ENCODE measurements around the gene MYOM1. TPM values are rescaled to one million over a fixed set of nuclear protein-coding genes. Genes with fewer than 3 reads are reported as not detected.
A peak's percentile ranks its signal among the peaks of the same experiment; 100 is the strongest.

MYOM1 gene
- total RNA-seq, 1 donor from 2014 or later = 2.2 TPM

GRCh38 chr18:3148930-3149535, 70.7 kb downstream of the MYOM1 start:
- DNase-seq = peak; percentile 54

GRCh38 chr18:3147935-3148554, 71.7 kb downstream of the MYOM1 start:
- DNase-seq = no peak

GRCh38 chr18:3140986-3141639, 78.7 kb downstream of the MYOM1 start:
- no peak for DNase-seq

GRCh38 chr18:3140342-3140741, 79.4 kb downstream of the MYOM1 start:
- no peak for DNase-seq

GRCh38 chr18:3139406-3139805, 80.4 kb downstream of the MYOM1 start:
- DNase-seq = no peak

- no peak for DNase-seq
Measured at GRCh38 chr18:3138274-3138975, 81.3 kb downstream of the MYOM1 start.

- no peak for DNase-seq
Measured at GRCh38 chr18:3135536-3135935, 84.2 kb downstream of the MYOM1 start.

GRCh38 chr18:3132700-3133099, 87.1 kb downstream of the MYOM1 start:
- peak; percentile 40 for DNase-seq

GRCh38 chr18:3130344-3130743, 89.4 kb downstream of the MYOM1 start:
- no peak for DNase-seq

- peak; percentile 90 for DNase-seq
Measured at GRCh38 chr18:3129053-3129864, 90.5 kb downstream of the MYOM1 start.

- DNase-seq = no peak
Measured at GRCh38 chr18:3126457-3127097, 93.2 kb downstream of the MYOM1 start.

GRCh38 chr18:3124822-3125221, 94.9 kb downstream of the MYOM1 start:
- no peak for DNase-seq

GRCh38 chr18:3122851-3123250, 96.9 kb downstream of the MYOM1 start:
- DNase-seq = no peak

GRCh38 chr18:3121259-3121658, 98.5 kb downstream of the MYOM1 start:
- no peak for DNase-seq

GRCh38 chr18:3120356-3120755, 99.4 kb downstream of the MYOM1 start:
- DNase-seq = no peak

GRCh38 chr18:3119401-3120341, 100.1 kb downstream of the MYOM1 start:
- no peak for DNase-seq

GRCh38 chr18:3118195-3119010, 101.4 kb downstream of the MYOM1 start:
- DNase-seq = no peak

- no peak for DNase-seq
Measured at GRCh38 chr18:3117493-3118192, 102.1 kb downstream of the MYOM1 start.

- no peak for DNase-seq
Measured at GRCh38 chr18:3115447-3116030, 104.2 kb downstream of the MYOM1 start.

Measured in dermis blood vessel endothelial cell (primary cell).